Activated CD8-positive, alpha-beta memory T cell treated with anti-CD3 and anti-CD28 coated beads, Interleukin-2, amount 10 ng/mL, durations not matched to agents 7 days and 5 days (primary cell): Measurements from ENCODE around the gene NFIB. TPM values are rescaled to one million over a fixed set of nuclear protein-coding genes. Genes with fewer than 3 reads are reported as not detected.

ENCODE experiments used
- ATAC-seq: fragments of 150-1000 bp; cut with Tn5 transposase; one replicate; pipeline ENCODE4 v1.10.0; 2021; ENCODE audit warnings: moderate library complexity
- CTCF ChIA-PET: fragments of 350-600 bp; sonication (Branson Sonifier 250); formaldehyde crosslinking; loops from one replicate; lab custom pipeline; 2021; ENCODE audit warnings: antibody characterized with exemption; lab: Charles Lee
- DNase-seq: peaks from one replicate; pipeline ENCODE4 v3.0.0-alpha.2; 2020
- H3K27ac Mint-ChIP-seq: one replicate; pipeline ENCODE4 v1.8.0; 2021; ENCODE audit warnings: mild to moderate bottlenecking, mixed read lengths
- H3K27me3 Mint-ChIP-seq: one replicate; pipeline ENCODE4 v1.8.0; 2021; ENCODE audit warnings: mixed read lengths
- H3K36me3 Mint-ChIP-seq: one replicate; pipeline ENCODE4 v1.8.0; 2021; ENCODE audit warnings: mild to moderate bottlenecking, mixed read lengths
- H3K4me1 Mint-ChIP-seq: one replicate; pipeline ENCODE4 v1.8.0; 2021; ENCODE audit warnings: mixed read lengths
- H3K4me3 Mint-ChIP-seq: one replicate; pipeline ENCODE4 v1.8.0; 2021; ENCODE audit warnings: mild to moderate bottlenecking, moderate library complexity, mixed read lengths
- H3K9me3 Mint-ChIP-seq: one replicate; pipeline ENCODE4 v1.8.0; 2022; ENCODE audit warnings: low read depth, mixed read lengths
- total RNA-seq, 2 experiments: library from RNA; stranded (reverse); gene quantifications; one replicate each; pipeline ENCODE4 v1.2.3, GENCODE V29; 2021

The NFIB gene
- total RNA-seq, 2 experiments from 2014 or later = not detected

DNA sequence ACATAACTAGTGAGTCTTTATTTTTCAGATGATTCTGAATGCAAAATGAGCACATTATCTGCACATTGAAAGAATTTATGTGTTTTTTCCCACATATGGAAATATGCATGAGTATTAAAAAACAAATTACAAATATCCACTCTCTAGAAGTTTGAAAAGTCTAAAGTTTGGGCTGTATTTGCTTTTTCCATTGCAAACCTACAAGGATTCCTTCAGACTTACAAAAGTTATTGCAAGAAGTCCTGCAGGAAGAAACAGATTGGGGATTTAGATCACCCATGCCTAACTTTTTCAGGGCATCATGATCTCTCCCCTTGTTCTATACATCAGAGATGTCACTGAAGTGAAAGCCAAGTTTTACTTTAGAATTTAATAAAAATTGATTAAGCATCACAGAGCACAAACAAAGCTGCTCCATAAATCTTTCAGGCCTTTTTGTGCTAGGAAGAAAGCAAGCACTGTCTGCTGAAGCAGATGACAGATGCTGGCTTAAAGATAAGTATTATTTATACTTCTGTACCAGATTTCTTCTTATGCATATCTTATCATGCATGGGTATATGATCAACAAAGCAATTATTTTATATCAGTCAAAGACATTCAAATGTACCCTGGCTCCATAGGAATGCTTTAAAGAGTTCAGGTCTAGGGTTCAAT, 71.7 kb downstream of the NFIB start:
- ATAC-seq = no peak

DNA sequence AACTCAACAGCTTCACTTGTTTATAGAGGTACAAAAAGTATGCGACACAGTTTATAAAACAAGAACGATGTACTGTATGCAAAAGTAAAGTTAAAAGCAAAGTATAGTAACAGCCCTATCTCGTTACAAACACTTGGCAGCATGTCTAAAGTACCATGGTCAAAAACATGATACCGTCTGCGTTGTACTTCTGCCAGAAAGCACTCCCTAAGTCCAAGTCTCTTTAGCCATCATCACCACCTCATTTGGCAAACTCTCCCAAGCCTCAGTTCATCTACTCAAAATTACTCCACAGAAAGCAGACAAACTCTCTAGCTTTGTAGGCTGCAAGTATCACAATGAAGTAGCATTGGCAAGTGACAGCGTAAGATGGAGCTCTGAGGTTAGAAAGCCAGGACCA, 73.4 kb downstream of the NFIB start:
- H3K9me3 Mint-ChIP-seq = no peaks in the 10 kb centered on the region
- no peak for DNase-seq
- H3K4me1 Mint-ChIP-seq = no peaks in the 10 kb centered on the region
- no peak for ATAC-seq
- peaks cover 2% of the 10 kb centered on the region for H3K27me3 Mint-ChIP-seq
- CTCF ChIA-PET = no interaction called here
- no peak overlapping the region for H3K4me3 Mint-ChIP-seq
- no peaks in the 10 kb centered on the region for H3K36me3 Mint-ChIP-seq
- no peak overlapping the region for H3K27ac Mint-ChIP-seq

More for the DNA sequence above, 71.7 kb downstream of the NFIB start:
- CTCF ChIA-PET = no interaction called here
- no peaks in the 10 kb centered on the region for H3K27me3 Mint-ChIP-seq
- no peak overlapping the region for H3K4me3 Mint-ChIP-seq
- H3K36me3 Mint-ChIP-seq = no peaks in the 10 kb centered on the region
- no peak overlapping the region for H3K27ac Mint-ChIP-seq
- no peak for DNase-seq
- no peaks in the 10 kb centered on the region for H3K9me3 Mint-ChIP-seq
- no peaks in the 10 kb centered on the region for H3K4me1 Mint-ChIP-seq

DNA sequence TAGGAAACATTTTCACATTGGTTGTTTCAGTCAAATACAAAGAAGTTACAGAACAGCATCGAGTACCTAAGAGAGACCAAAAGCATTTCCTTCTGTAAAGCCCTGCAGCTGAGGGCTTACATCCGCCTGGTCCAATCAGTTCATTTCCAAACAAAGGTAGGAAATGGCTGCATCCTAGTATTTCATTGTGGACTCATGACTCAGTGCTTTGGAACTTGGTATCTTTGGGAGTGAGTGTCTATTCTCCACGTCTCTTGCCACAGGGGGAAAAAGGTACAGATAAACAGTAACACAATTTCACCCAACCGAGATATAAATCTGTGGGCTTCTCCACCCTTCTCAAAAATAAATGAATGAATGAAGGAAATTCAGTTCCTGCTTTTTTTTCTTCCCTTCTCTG, 75.4 kb downstream of the NFIB start:
- no peak overlapping the region for H3K4me3 Mint-ChIP-seq

DNA sequence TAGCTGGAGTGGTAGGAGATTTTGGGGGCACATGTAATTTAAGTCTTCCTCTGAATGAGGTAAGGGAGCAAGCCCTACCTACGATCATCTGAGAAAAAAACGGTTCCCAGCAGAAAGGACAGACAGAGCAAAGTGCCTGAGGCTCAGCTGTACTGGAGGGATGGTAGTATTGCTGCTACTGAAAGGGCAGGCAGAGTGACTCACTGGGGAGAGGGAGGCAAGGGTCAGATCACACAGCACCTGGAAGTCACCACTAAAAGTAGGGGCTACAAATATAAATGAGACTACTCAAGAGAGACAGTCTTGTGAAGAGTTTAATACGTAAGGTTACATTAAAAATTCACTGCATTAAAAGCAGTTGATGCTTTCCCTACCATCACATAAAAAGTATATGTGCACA, 75.9 kb downstream of the NFIB start:
- CTCF ChIA-PET = interaction anchor here (0.7 kb wide), 1 partner anchor 35 kb away, joined by 3 read pairs; no protein-coding TSS in a partner anchor
- no peak overlapping the region for H3K4me3 Mint-ChIP-seq
- no peaks in the 10 kb centered on the region for H3K9me3 Mint-ChIP-seq
- no peaks in the 10 kb centered on the region for H3K36me3 Mint-ChIP-seq
- peaks cover 3% of the 10 kb centered on the region for H3K27me3 Mint-ChIP-seq
- DNase-seq = no peak
- no peak for ATAC-seq
- H3K27ac Mint-ChIP-seq = no peak overlapping the region
- no peaks in the 10 kb centered on the region for H3K4me1 Mint-ChIP-seq

More for the DNA sequence above, 75.4 kb downstream of the NFIB start:
- CTCF ChIA-PET = no interaction called here
- Mint-ChIP-seq H3K36me3 (no peaks in the 10 kb centered on the region), H3K27ac (no peak overlapping the region), H3K27me3 (peaks cover 3% of the 10 kb centered on the region), H3K4me1 (no peaks in the 10 kb centered on the region), H3K9me3 (no peaks in the 10 kb centered on the region)
- DNase-seq (no peak), ATAC-seq (no peak)

DNA sequence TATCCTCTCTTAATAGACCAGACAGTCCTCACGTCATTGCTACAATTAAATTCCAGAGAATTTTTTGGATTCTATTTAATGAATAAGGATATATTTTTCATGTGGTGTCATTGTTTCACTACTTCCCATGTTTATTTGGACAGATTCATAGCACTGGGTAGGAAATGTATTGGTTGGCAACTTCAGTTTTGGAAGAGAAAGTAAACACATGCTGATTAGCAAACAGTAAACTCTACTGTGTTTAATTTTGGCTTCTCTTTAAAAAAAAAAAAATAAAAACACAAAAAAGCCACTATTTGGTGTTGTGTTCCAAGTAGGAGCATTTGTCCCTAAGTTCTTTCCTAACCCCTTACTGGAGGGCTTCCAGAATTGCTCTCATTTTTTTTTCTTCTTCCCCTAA, 77.3 kb downstream of the NFIB start:
- no peaks in the 10 kb centered on the region for H3K36me3 Mint-ChIP-seq
- H3K4me3 Mint-ChIP-seq = no peak overlapping the region
- DNase-seq (no peak), ATAC-seq (no peak)
- H3K27me3 Mint-ChIP-seq = peaks cover 3% of the 10 kb centered on the region
- CTCF ChIA-PET = no interaction called here
- no peaks in the 10 kb centered on the region for H3K9me3 Mint-ChIP-seq
- H3K4me1 Mint-ChIP-seq = no peaks in the 10 kb centered on the region
- no peak overlapping the region for H3K27ac Mint-ChIP-seq

DNA sequence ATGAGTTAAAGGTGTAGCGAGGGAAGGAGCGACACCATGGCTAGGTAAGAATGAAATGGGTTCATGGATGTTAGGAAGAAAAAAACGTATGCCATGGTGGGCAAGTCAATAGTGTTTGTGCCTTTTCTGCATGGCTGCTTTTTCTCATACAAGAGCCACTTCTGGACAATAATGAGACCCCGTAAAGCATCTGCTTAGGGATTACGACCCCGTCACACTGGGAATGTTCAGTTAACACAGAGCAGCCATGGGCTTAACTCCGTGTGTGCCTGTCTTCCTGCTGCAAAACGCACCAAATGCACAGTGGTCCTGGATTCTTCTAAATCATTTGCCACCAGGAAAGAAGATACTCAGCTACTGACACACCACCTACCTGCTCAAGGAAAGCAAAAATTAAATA, 81.8 kb downstream of the NFIB start:
- Mint-ChIP-seq H3K27me3 (peaks cover 3% of the 10 kb centered on the region), H3K9me3 (no peaks in the 10 kb centered on the region), H3K4me1 (no peaks in the 10 kb centered on the region), H3K27ac (no peak overlapping the region), H3K4me3 (no peak overlapping the region), H3K36me3 (no peaks in the 10 kb centered on the region)
- CTCF ChIA-PET = no interaction called here
- DNase-seq (no peak), ATAC-seq (no peak)

DNA sequence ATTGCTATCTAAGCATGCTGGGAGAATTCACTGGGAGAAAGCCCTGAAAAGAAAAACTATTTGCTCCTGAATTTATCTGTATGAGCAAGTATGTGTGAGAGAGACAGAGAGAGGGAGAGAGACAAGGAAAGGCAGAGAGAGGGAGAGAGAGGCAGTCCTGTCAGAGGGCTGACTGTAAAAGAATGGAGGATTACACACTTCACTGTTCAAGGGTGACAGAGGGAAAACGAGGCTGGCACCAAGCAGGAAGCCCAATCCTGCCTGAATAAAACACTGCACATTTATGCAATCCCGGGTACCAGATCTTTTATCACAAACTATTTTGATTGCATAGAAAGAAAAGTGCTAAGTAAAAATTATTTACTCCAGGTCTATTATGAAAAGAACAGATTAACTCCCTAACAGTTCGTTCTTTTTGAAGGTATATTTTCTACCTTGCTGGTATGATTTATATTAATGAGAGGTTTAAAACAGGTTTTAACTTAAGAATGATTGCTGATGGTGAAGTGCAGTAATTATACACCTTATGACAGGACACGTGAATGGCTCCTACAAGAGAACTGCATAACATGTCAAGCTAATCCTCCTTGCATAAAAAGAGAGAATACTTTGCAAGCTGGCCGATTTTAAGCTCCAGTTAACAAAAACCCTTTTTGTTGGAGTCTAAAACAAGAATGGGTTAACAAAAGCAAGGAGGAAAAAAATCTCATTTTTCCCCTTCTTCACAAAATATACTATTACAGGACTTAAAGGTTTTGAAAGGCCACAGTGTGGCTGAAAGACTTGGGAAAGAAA, 82.5 kb downstream of the NFIB start:
- Mint-ChIP-seq H3K4me1 (no peaks in the 10 kb centered on the region), H3K27ac (no peak overlapping the region), H3K36me3 (no peaks in the 10 kb centered on the region), H3K4me3 (no peak overlapping the region), H3K9me3 (no peaks in the 10 kb centered on the region), H3K27me3 (peaks cover 3% of the 10 kb centered on the region)
- DNase-seq (no peak), ATAC-seq (no peak)
- CTCF ChIA-PET = no interaction called here

DNA sequence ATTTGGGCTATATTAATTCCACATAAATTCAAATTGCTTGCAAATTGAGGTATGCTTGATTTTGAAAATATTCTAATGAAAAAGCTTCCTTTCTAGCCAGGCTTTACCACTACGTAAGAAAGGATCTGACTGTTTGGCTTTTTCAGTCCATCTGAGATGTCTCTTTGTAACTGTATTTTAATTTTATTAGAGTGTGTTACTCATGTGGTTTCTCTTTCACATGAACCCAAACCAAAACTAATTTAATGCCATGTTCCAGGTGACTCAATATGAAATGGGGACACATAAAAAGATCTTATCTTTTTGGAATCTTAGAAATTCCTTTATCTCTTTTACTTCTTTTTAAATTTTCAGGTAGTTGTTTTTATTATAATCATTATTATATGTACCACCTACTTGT, 85.3 kb downstream of the NFIB start:
- ATAC-seq (no peak), DNase-seq (no peak)
- H3K4me3 Mint-ChIP-seq = no peak overlapping the region
- no peak overlapping the region for H3K27ac Mint-ChIP-seq
- H3K4me1 Mint-ChIP-seq = no peaks in the 10 kb centered on the region
- CTCF ChIA-PET = no interaction called here
- H3K27me3 Mint-ChIP-seq = no peaks in the 10 kb centered on the region
- no peaks in the 10 kb centered on the region for H3K36me3 Mint-ChIP-seq
- no peaks in the 10 kb centered on the region for H3K9me3 Mint-ChIP-seq

DNA sequence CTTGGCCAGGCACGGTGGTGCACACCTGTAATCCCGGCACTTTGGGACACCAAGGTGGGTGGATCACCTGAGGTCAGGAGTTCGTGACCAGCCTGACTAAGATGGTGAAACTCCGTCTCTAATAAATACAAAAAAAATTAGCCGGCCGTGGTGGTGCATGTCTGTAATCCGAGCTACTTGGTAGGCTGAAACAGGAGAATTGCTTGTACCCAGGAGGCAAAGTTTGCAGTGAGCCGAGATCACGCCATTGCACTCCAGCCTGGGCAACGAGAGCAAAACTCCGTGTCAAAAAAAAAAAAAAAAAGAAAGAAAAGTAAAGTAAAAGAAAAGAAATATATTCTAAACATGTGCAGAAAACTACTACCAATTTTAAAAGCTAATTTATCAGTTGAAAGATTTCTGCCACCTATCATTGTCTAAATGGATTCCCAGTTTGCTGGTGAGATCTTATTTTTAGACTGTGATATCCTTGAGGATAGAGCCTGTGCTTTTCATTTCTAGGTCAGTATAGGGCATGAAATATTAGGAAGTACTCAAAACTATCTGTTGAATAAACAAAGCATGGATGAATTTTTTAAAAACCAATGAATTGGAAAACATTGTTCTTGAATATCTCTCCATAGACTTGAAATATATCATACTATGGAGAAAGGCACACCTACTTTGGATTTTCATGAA, 86.9 kb downstream of the NFIB start:
- Mint-ChIP-seq H3K4me1 (no peaks in the 10 kb centered on the region), H3K4me3 (no peak overlapping the region)
- CTCF ChIA-PET = interaction anchor here (0.6 kb wide), 1 partner anchor 1308 kb away, joined by 3 read pairs; no protein-coding TSS in a partner anchor

DNA sequence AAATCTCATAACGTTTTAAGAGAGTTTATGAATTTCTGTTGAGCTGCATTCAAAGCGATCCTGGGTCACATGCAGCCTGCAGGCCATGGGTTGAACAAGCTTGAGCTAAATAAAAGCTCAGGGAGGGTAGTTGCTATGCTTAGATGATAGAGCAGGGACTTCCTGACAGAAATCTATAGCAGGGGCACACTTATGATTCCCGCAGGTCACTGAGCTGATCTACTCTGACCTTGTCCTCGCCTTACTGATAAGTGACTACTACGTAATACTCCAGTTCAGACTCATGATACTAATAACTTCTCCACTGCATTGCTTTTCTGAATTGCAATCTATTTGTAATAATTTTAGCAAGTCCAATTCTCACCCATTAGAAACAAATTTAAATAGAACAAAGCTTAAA, 90.9 kb downstream of the NFIB start:
- Mint-ChIP-seq H3K27ac (no peak overlapping the region), H3K27me3 (no peaks in the 10 kb centered on the region), H3K9me3 (no peaks in the 10 kb centered on the region), H3K4me3 (no peak overlapping the region), H3K4me1 (no peaks in the 10 kb centered on the region), H3K36me3 (no peaks in the 10 kb centered on the region)
- ATAC-seq (no peak), DNase-seq (no peak)
- CTCF ChIA-PET = no interaction called here

More for the DNA sequence above, 86.9 kb downstream of the NFIB start:
- DNase-seq = no peak
- H3K9me3 Mint-ChIP-seq = no peaks in the 10 kb centered on the region
- no peak overlapping the region for H3K27ac Mint-ChIP-seq
- H3K36me3 Mint-ChIP-seq = no peaks in the 10 kb centered on the region
- ATAC-seq = no peak
- no peaks in the 10 kb centered on the region for H3K27me3 Mint-ChIP-seq

DNA sequence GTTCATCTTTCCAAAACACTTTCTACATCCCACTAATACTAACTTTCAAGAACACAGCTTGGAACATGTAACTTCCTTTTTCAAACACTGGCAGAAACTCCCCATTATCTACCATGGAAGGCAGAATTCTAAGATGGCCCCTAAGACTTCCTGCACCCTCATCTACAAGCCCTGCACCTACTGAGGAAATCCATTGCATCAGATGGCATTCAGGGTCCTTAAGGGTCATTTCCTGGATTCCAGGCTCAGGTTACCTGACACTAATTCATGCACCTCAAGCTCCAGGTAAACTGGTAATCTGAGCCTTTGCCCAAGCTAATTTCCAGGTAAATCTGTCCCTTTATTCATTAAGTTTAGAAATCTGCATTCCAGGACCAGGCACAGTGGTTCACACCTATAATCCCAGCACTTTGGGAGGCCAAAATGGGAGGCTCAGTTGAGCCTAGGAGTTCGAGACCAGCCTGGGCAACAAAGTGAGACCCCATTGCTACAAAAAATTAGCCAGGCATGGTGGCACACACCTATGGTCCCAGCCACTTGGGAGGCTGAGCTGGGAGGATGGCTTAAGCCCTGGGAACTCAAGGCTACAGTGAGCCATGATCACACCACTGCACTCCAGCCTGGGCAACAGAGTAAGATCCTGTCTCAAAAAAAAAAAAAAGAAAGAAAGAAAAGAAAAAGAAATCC, 91.6 kb downstream of the NFIB start:
- Mint-ChIP-seq H3K9me3 (no peaks in the 10 kb centered on the region), H3K4me1 (no peaks in the 10 kb centered on the region), H3K27ac (no peak overlapping the region), H3K36me3 (no peaks in the 10 kb centered on the region), H3K27me3 (no peaks in the 10 kb centered on the region), H3K4me3 (no peak overlapping the region)
- CTCF ChIA-PET = no interaction called here
- DNase-seq (no peak), ATAC-seq (no peak)

DNA sequence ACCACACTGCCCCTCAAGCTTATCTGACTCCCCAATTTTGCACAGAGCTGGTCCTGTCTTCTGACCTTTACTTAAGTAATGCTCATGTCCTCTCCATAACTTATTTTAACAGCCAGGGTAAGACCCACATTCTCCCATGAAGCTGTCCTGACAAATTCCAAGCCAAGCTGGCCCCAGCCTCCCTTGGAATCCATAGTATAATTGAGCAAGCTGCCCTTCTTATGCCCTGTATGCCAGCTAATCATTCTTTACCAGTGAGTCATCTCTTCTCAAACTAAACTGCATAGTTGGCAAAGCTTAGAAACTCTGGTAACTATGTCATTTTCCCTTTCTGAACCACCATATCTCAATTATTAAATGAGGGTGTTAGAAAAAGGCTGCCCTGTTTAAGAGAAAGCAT, 92.4 kb downstream of the NFIB start:
- CTCF ChIA-PET = no interaction called here
- H3K27ac Mint-ChIP-seq = no peak overlapping the region

DNA sequence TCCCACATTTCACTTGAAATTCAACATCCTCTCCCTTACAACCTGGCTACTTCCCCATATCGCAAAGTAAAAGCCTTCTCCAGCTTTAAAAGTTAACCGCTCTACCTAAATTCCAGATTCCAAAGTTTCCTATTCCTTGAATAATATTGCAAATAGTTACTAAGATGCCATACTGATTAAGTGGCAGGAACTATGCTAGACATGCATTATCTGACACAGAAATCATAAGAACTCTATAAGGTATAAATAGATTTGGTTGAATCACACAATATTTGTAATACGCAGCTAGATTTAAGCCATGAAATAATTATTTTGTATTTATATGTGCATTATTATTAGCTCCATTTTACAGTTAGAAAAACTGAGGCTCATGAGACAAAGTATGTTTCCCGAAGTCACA, 92.8 kb downstream of the NFIB start:
- H3K9me3 Mint-ChIP-seq = no peaks in the 10 kb centered on the region
- CTCF ChIA-PET = no interaction called here
- H3K27me3 Mint-ChIP-seq = no peaks in the 10 kb centered on the region
- H3K36me3 Mint-ChIP-seq = no peaks in the 10 kb centered on the region
- no peaks in the 10 kb centered on the region for H3K4me1 Mint-ChIP-seq
- no peak for ATAC-seq
- H3K27ac Mint-ChIP-seq = no peak overlapping the region
- no peak overlapping the region for H3K4me3 Mint-ChIP-seq
- no peak for DNase-seq

More for the DNA sequence above, 92.4 kb downstream of the NFIB start:
- H3K27me3 Mint-ChIP-seq = no peaks in the 10 kb centered on the region
- H3K9me3 Mint-ChIP-seq = no peaks in the 10 kb centered on the region
- H3K4me1 Mint-ChIP-seq = no peaks in the 10 kb centered on the region
- no peaks in the 10 kb centered on the region for H3K36me3 Mint-ChIP-seq
- DNase-seq (no peak), ATAC-seq (no peak)
- no peak overlapping the region for H3K4me3 Mint-ChIP-seq
